ENCODE data around the gene SPNS2. TPM values are rescaled to one million over a fixed set of nuclear protein-coding genes. Genes with fewer than 3 reads are reported as not detected.
A peak's percentile ranks its signal among the peaks of the same experiment; 100 is the strongest.

SPNS2 gene
- total and polyA plus RNA-seq, 4 donors: 2.3 to 56.2 (median 17.2) TPM

GRCh38 chr17:4541328-4542002 lies 42.8 kb downstream of the SPNS2 start:
- Histone ChIP-seq H3K27me3 (ENCODE audit: control insufficient read depth in 1 of 2, insufficient read depth in 2 of 2, low read length in 1 of 2) (no peaks in the 10 kb centered on the region), H3K9me3 (ENCODE audit: control insufficient read depth, low read length) (no peaks in the 10 kb centered on the region), H3K4me1 (ENCODE audit: control insufficient read depth in 1 of 2, insufficient read depth in 2 of 2, low read length in 2 of 2) (no peaks in the 10 kb centered on the region), H3K36me3 (ENCODE audit: control insufficient read depth in 1 of 2, insufficient read depth in 2 of 2, low read length in 1 of 2) (peaks cover 0 to 2% of the 10 kb centered on the region in 2 donors), H3K27ac (ENCODE audit: low read depth in 1 of 2, low read length in 2 of 2) (no peak overlapping the region), H3K4me3 (ENCODE audit: low read length in 2 of 2) (no peak overlapping the region)
- DNase-seq (peak in 1 of 2 donors; percentile 76), ATAC-seq (ENCODE audit: low FRiP score) (no peak)
- intact Hi-C loops (cut with DNase I): no loop called here
- 87% methylated on average over 29 of the region's 29 CpGs for WGBS, 2 donors

GRCh38 chr17:4542003-4542725 lies 43.5 kb downstream of the SPNS2 start:
- Histone ChIP-seq H3K27me3 (ENCODE audit: control insufficient read depth in 1 of 2, insufficient read depth in 2 of 2, low read length in 1 of 2) (no peaks in the 10 kb centered on the region), H3K4me1 (ENCODE audit: control insufficient read depth in 1 of 2, insufficient read depth in 2 of 2, low read length in 2 of 2) (no peaks in the 10 kb centered on the region), H3K27ac (ENCODE audit: low read depth in 1 of 2, low read length in 2 of 2) (no peak overlapping the region), H3K36me3 (ENCODE audit: control insufficient read depth in 1 of 2, insufficient read depth in 2 of 2, low read length in 1 of 2) (peaks cover 0 to 2% of the 10 kb centered on the region in 2 donors), H3K4me3 (ENCODE audit: low read length in 2 of 2) (no peak overlapping the region), H3K9me3 (ENCODE audit: control insufficient read depth, low read length) (no peaks in the 10 kb centered on the region)
- intact Hi-C loops (cut with DNase I): no loop called here
- no peak for ATAC-seq (ENCODE audit: low FRiP score)
- WGBS, 2 donors: 93% methylated on average over 14 of the region's 14 CpGs
- no peak for DNase-seq

GRCh38 chr17:4542726-4543191 lies 44.1 kb downstream of the SPNS2 start:
- H3K27ac ChIP-seq (ENCODE audit: low read depth in 1 of 2, low read length in 2 of 2): no peak overlapping the region
- no peak overlapping the region for H3K4me3 ChIP-seq (ENCODE audit: low read length in 2 of 2)
- H3K4me1 ChIP-seq (ENCODE audit: control insufficient read depth in 1 of 2, insufficient read depth in 2 of 2, low read length in 2 of 2): no peaks in the 10 kb centered on the region
- intact Hi-C loops (cut with DNase I): no loop called here
- H3K36me3 ChIP-seq (ENCODE audit: control insufficient read depth in 1 of 2, insufficient read depth in 2 of 2, low read length in 1 of 2): peaks cover 0 to 2% of the 10 kb centered on the region in 2 donors
- no peaks in the 10 kb centered on the region for H3K9me3 ChIP-seq (ENCODE audit: control insufficient read depth, low read length)
- ATAC-seq (ENCODE audit: low FRiP score) (no peak), DNase-seq (no peak)
- 92 to 94% methylated on average over 19 of the region's 19 CpGs for WGBS, 2 donors
- no peaks in the 10 kb centered on the region for H3K27me3 ChIP-seq (ENCODE audit: control insufficient read depth in 1 of 2, insufficient read depth in 2 of 2, low read length in 1 of 2)

- Histone ChIP-seq H3K36me3 (ENCODE audit: control insufficient read depth in 1 of 2, insufficient read depth in 2 of 2, low read length in 1 of 2) (peaks cover 2 to 3% of the 10 kb centered on the region in 2 donors), H3K4me1 (ENCODE audit: control insufficient read depth in 1 of 2, insufficient read depth in 2 of 2, low read length in 2 of 2) (no peaks in the 10 kb centered on the region)
- 86 to 87% methylated on average over 19 of the region's 19 CpGs for WGBS, 2 donors
Observed at GRCh38 chr17:4543557-4544026, 44.9 kb downstream of the SPNS2 start.

GRCh38 chr17:4544135-4544950 lies 45.7 kb downstream of the SPNS2 start:
- no peaks in the 10 kb centered on the region for H3K4me1 ChIP-seq (ENCODE audit: control insufficient read depth in 1 of 2, insufficient read depth in 2 of 2, low read length in 2 of 2)
- no peak overlapping the region for H3K4me3 ChIP-seq (ENCODE audit: low read length in 2 of 2)
- no peaks in the 10 kb centered on the region for H3K27me3 ChIP-seq (ENCODE audit: control insufficient read depth in 1 of 2, insufficient read depth in 2 of 2, low read length in 1 of 2)
- intact Hi-C loops (cut with DNase I): no loop called here
- no peak overlapping the region for H3K27ac ChIP-seq (ENCODE audit: low read depth in 1 of 2, low read length in 2 of 2)
- H3K9me3 ChIP-seq (ENCODE audit: control insufficient read depth, low read length): no peaks in the 10 kb centered on the region
- DNase-seq (no peak), ATAC-seq (ENCODE audit: low FRiP score) (no peak)
- peaks cover 2 to 3% of the 10 kb centered on the region in 2 donors for H3K36me3 ChIP-seq (ENCODE audit: control insufficient read depth in 1 of 2, insufficient read depth in 2 of 2, low read length in 1 of 2)
- WGBS, 2 donors: 90 to 92% methylated on average over 36 to 37 of the region's 37 CpGs

More at GRCh38 chr17:4543557-4544026, 44.9 kb downstream of the SPNS2 start:
- ATAC-seq (ENCODE audit: low FRiP score): no peak
- Histone ChIP-seq H3K27me3 (ENCODE audit: control insufficient read depth in 1 of 2, insufficient read depth in 2 of 2, low read length in 1 of 2) (no peaks in the 10 kb centered on the region), H3K27ac (ENCODE audit: low read depth in 1 of 2, low read length in 2 of 2) (no peak overlapping the region), H3K9me3 (ENCODE audit: control insufficient read depth, low read length) (no peaks in the 10 kb centered on the region), H3K4me3 (ENCODE audit: low read length in 2 of 2) (no peak overlapping the region)
- intact Hi-C loops (cut with DNase I): no loop called here
- DNase-seq: no peak

- ATAC-seq (ENCODE audit: low FRiP score) (no peak), DNase-seq (no peak)
- H3K4me3 ChIP-seq (ENCODE audit: low read length in 2 of 2): no peak overlapping the region
- H3K36me3 ChIP-seq (ENCODE audit: control insufficient read depth in 1 of 2, insufficient read depth in 2 of 2, low read length in 1 of 2): peaks cover 0 to 3% of the 10 kb centered on the region in 2 donors
- no peaks in the 10 kb centered on the region for H3K27me3 ChIP-seq (ENCODE audit: control insufficient read depth in 1 of 2, insufficient read depth in 2 of 2, low read length in 1 of 2)
- no peak overlapping the region for H3K27ac ChIP-seq (ENCODE audit: low read depth in 1 of 2, low read length in 2 of 2)
- H3K9me3 ChIP-seq (ENCODE audit: control insufficient read depth, low read length): no peaks in the 10 kb centered on the region
- no peaks in the 10 kb centered on the region for H3K4me1 ChIP-seq (ENCODE audit: control insufficient read depth in 1 of 2, insufficient read depth in 2 of 2, low read length in 2 of 2)
- intact Hi-C loops (cut with DNase I): no loop called here
- 87 to 92% methylated on average over 15 to 18 of the region's 18 CpGs for WGBS, 2 donors
Observed at GRCh38 chr17:4544951-4545216, 46.2 kb downstream of the SPNS2 start.

- H3K9me3 ChIP-seq (ENCODE audit: control insufficient read depth, low read length): no peaks in the 10 kb centered on the region
- no peak overlapping the region for H3K4me3 ChIP-seq (ENCODE audit: low read length in 2 of 2)
- no peak for ATAC-seq (ENCODE audit: low FRiP score)
- H3K36me3 ChIP-seq (ENCODE audit: control insufficient read depth in 1 of 2, insufficient read depth in 2 of 2, low read length in 1 of 2): peaks cover 0 to 3% of the 10 kb centered on the region in 2 donors
- no peak overlapping the region for H3K27ac ChIP-seq (ENCODE audit: low read depth in 1 of 2, low read length in 2 of 2)
- no peak for DNase-seq
- no peaks in the 10 kb centered on the region for H3K27me3 ChIP-seq (ENCODE audit: control insufficient read depth in 1 of 2, insufficient read depth in 2 of 2, low read length in 1 of 2)
- H3K4me1 ChIP-seq (ENCODE audit: control insufficient read depth in 1 of 2, insufficient read depth in 2 of 2, low read length in 2 of 2): no peaks in the 10 kb centered on the region
- intact Hi-C loops (cut with DNase I): no loop called here
- 91% methylated on average over 32 of the region's 32 CpGs for WGBS, 2 donors
Observed at GRCh38 chr17:4545217-4545951, 46.7 kb downstream of the SPNS2 start.
